Measurements from ENCODE around the gene KRT10. TPM values are rescaled to one million over a fixed set of nuclear protein-coding genes. Genes with fewer than 3 reads are reported as not detected.

KRT10 gene
- 62.3 TPM for total RNA-seq (2021; ENCODE audit: unreplicated experiment)
- polyA plus RNA-seq (2012), result 22.8 and 27.7 TPM in 2 replicates
- Bru-seq, nascent RNA, result percentile 56 among the genes with signal in this experiment
- percentile 73 among the genes with signal in this experiment for BruChase-seq, experiment 1, labeled RNA remaining after a 6-hour chase
- BruChase-seq, experiment 2, labeled RNA remaining after a 2-hour chase, result percentile 58 among the genes with signal in this experiment
- long read RNA-seq, transcript KRT10-202 (2 exons, 583 nt), result major isoform, 6 of 115 reads
- long read RNA-seq, partial matches to known transcripts, result 106 of 115 reads
- long read RNA-seq, other reads (novel, unspliced or antisense), result 3 of 115 reads

GRCh38 chr17:40822132-40822812, at the start of gene KRT10:
KRT10 (minus strand) TSS chr17:40822614; CDS start chr17:40822585, 29 bp downstream.
- H3K36me3 ChIP-seq (ENCODE audit: control insufficient read depth in 1 of 2, insufficient read depth in 2 of 2, low read length in 2 of 2), result peaks cover 3 to 5% of the 10 kb centered on the region in 2 experiments; a peak in 2 of 4 replicates
- no peaks in the 10 kb centered on the region for H3K27me3 ChIP-seq (ENCODE audit: insufficient read depth, low read length)
- no peak for ATAC-seq
- no peak within 1 kb of the TSS for H3K9ac ChIP-seq (ENCODE audit: low read length)
- peaks cover 91% of the 10 kb centered on the region for H3K79me2 ChIP-seq (ENCODE audit: insufficient read depth, low read length)
- H3K4me3 ChIP-seq (replicated peaks in 1 of 2; ENCODE audit: low read depth in 1 of 2, low read length in 2 of 2), result no peak within 1 kb of the TSS
- no peaks in the 10 kb centered on the region for H3K9me2 ChIP-seq (ENCODE audit: insufficient read depth)
- peaks cover 8 to 36% of the 10 kb centered on the region in 2 experiments for H3K4me1 ChIP-seq (ENCODE audit: control insufficient read depth in 1 of 2, insufficient read depth in 2 of 2, low read length in 2 of 2)
- BruUV-seq (replicated peaks), result no TSS peak
- ChIA-PET CTCF (no interaction called here), POLR2A (no interaction called here), RAD21 (ENCODE audit: low non-redundant PET in 1 of 2, low total read pairs in 2 of 2, uncharacterized antibody in 2 of 2, unreplicated experiment in 2 of 2) (no interaction called here)
- no peak within 1 kb of the TSS for H3K4me2 ChIP-seq (ENCODE audit: low read length)
- intact Hi-C loops (cut with micrococcal nuclease), result no loop called here
- H2AFZ ChIP-seq (ENCODE audit: low read depth, low read length, poor library complexity, severe bottlenecking), result no peak within 1 kb of the TSS
- TF ChIP-seq FOSL1 (IDR thresholded peaks at IDR 0.05; ENCODE audit: low read depth) (no peak), REST (IDR thresholded peaks at IDR 0.05; ENCODE audit: low read depth) (no peak; the same call in 1 of the 2 replicates), SIN3A (IDR thresholded peaks at IDR 0.05; ENCODE audit: low read depth) (no peak), ATF3 (IDR thresholded peaks at IDR 0.05) (no peak), SP1 (IDR thresholded peaks at IDR 0.05; ENCODE audit: low read depth) (no peak)
- no peak within 1 kb of the TSS for H3K27ac ChIP-seq (ENCODE audit: low read depth, low read length)
- DNase-seq (ENCODE audit: low read depth, low spot score), result no peak
- H3K9me3 ChIP-seq (ENCODE audit: control insufficient read depth in 1 of 2, insufficient read depth in 1 of 2, low read depth in 1 of 2, low read length in 2 of 2), result no peaks in the 10 kb centered on the region
- no peaks in the 10 kb centered on the region for H4K20me1 ChIP-seq (ENCODE audit: insufficient read depth)
